Endothelial cell of umbilical vein (primary cell): ENCODE data around the gene GFER.

Source experiments
- EZH2 ChIP-seq: IDR thresholded peaks from 2 replicates; pipeline ENCODE4 v1.6.1; 2012; ENCODE audit warnings: borderline replicate concordance, low read depth, mild to moderate bottlenecking, moderate library complexity, low read length, inconsistent platforms; ENCODE audit not compliant: severe bottlenecking
- GATA2 ChIP-seq: IDR thresholded peaks from 2 replicates; pipeline ENCODE4 v1.7.0; 2011; ENCODE audit warnings: low read depth, mild to moderate bottlenecking, moderate library complexity, mixed read lengths, low read length; ENCODE audit not compliant: insufficient read length, insufficient read depth
- MYC ChIP-seq: IDR thresholded peaks from one replicate; pipeline ENCODE4 v1.6.1; 2011; ENCODE audit warnings: mild to moderate bottlenecking, low read depth, low read length
- POLR2A ChIP-seq: IDR thresholded peaks from 2 replicates; pipeline ENCODE4 v1.6.1; 2012; ENCODE audit warnings: low read depth, mild to moderate bottlenecking, control low read depth, low read length
- POLR2AphosphoS5 ChIP-seq: IDR thresholded peaks from 2 replicates; pipeline ENCODE4 v1.6.1; 2012; ENCODE audit warnings: low read depth, mild to moderate bottlenecking, control low read depth, low read length, moderate library complexity; ENCODE audit not compliant: insufficient read depth
- TF ChIP-seq, protein P1 (sequence below), 2 donors: IDR thresholded peaks; 1 replicate in 1 of 2; 2 replicates in 1 of 2; pipeline ENCODE4 v1.5.1; 2011; ENCODE audit warnings: low read length in 2 of 2, mild to moderate bottlenecking in 2 of 2, moderate library complexity in 2 of 2, control low read depth in 1 of 2, inconsistent platforms in 1 of 2, low read depth in 1 of 2; ENCODE audit not compliant: insufficient read depth in 1 of 2; ENCODE audit errors: extremely low read depth in 1 of 2
- TF ChIP-seq, protein P2 (sequence below): IDR thresholded peaks from 2 replicates; pipeline ENCODE4 v1.6.1; 2011; ENCODE audit not compliant: insufficient read depth, insufficient read length

DNA sequence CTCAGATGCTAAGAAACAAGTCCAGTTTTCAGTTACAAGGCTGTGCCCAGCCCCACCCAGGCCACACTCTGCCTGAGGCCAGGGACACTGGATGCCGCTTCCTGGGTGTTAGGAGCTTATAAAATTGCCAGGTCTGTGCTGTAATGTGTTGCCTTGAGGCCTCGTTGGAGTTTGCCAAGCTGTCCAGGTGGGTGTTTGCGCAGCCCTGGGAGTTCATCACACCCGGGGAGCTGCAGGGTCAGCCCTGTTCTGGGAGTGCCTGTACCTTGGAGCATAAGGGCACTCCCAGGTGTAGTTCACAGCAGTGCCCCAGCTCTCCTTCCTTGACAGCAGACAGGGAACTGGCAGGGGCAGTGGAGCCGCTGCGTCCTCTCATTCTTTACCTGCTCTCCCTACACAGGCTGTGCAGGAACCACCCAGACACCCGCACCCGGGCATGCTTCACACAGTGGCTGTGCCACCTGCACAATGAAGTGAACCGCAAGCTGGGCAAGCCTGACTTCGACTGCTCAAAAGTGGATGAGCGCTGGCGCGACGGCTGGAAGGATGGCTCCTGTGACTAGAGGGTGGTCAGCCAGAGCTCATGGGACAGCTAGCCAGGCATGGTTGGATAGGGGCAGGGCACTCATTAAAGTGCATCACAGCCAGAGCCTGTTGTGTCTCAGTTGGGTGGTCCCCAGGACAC is 1.6 kb downstream of the GFER start:
- no peak for TF ChIP-seq POLR2AphosphoS5
- TF ChIP-seq, protein P1, sequence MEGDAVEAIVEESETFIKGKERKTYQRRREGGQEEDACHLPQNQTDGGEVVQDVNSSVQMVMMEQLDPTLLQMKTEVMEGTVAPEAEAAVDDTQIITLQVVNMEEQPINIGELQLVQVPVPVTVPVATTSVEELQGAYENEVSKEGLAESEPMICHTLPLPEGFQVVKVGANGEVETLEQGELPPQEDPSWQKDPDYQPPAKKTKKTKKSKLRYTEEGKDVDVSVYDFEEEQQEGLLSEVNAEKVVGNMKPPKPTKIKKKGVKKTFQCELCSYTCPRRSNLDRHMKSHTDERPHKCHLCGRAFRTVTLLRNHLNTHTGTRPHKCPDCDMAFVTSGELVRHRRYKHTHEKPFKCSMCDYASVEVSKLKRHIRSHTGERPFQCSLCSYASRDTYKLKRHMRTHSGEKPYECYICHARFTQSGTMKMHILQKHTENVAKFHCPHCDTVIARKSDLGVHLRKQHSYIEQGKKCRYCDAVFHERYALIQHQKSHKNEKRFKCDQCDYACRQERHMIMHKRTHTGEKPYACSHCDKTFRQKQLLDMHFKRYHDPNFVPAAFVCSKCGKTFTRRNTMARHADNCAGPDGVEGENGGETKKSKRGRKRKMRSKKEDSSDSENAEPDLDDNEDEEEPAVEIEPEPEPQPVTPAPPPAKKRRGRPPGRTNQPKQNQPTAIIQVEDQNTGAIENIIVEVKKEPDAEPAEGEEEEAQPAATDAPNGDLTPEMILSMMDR (IDR thresholded peaks at IDR 0.05; ENCODE audit: extremely low read depth in 1 of 2, insufficient read depth in 1 of 2, low read depth in 1 of 2, low read length in 2 of 2) = no peak
- no peak for TF ChIP-seq POLR2A
- TF ChIP-seq EZH2 = no peak
- TF ChIP-seq, protein P2, sequence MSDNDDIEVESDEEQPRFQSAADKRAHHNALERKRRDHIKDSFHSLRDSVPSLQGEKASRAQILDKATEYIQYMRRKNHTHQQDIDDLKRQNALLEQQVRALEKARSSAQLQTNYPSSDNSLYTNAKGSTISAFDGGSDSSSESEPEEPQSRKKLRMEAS = no peak
- no peak for TF ChIP-seq MYC
- no peak for TF ChIP-seq GATA2
